ENCODE results near the gene WNT7A.

DNA sequence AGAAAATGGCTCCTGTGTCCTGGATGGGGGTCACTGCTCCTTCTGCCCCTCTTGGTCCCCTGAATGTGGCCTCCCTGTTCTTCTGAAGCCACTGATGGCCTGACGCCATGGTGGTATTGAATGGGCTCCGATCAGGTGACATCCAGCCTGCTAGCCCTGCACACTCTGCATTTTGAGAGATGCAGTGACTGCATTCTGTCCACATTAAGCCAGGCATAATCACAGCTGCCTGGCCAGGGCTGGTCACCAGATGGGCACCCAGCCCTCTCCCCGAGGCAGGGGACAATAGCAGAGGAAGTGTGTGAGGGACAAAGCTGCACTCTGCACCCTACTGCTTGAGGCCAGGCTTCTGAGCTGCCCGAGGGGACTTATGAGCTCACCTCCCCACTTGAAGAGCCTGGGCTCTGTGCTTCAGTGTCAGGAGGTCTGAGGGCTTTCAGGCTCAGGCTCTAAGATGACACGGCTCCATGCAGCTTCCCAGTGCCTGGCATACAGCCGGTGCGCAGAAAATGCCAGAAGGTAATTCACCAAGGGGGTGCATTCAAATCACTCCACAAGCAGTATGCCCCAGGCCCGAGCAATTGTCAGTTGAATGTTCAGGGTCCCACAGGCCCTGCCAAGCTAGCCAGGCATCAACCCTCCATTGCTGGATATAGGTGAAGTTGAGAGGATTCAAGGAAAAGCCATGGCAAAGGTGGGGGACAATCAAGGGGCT lies 56.8 kb downstream of the WNT7A start:
- TF ChIP-seq, protein P1, sequence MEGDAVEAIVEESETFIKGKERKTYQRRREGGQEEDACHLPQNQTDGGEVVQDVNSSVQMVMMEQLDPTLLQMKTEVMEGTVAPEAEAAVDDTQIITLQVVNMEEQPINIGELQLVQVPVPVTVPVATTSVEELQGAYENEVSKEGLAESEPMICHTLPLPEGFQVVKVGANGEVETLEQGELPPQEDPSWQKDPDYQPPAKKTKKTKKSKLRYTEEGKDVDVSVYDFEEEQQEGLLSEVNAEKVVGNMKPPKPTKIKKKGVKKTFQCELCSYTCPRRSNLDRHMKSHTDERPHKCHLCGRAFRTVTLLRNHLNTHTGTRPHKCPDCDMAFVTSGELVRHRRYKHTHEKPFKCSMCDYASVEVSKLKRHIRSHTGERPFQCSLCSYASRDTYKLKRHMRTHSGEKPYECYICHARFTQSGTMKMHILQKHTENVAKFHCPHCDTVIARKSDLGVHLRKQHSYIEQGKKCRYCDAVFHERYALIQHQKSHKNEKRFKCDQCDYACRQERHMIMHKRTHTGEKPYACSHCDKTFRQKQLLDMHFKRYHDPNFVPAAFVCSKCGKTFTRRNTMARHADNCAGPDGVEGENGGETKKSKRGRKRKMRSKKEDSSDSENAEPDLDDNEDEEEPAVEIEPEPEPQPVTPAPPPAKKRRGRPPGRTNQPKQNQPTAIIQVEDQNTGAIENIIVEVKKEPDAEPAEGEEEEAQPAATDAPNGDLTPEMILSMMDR (IDR thresholded peaks at IDR 0.05 in 2 of 3, conservative IDR thresholded peaks at IDR 0.05 in 1 of 3; ENCODE audit: borderline replicate concordance in 1 of 3, insufficient read depth in 1 of 3, low read depth in 2 of 3, low read length in 2 of 3): no peak
- TF ChIP-seq POLR2AphosphoS5 (IDR thresholded peaks at IDR 0.05; ENCODE audit: low read depth, low read length) (no peak), EGR1 (IDR thresholded peaks at IDR 0.05; ENCODE audit: low read depth) (no peak), POLR2A (IDR thresholded peaks at IDR 0.05; ENCODE audit: borderline replicate concordance, extremely low read depth, insufficient read depth, insufficient read length) (no peak), YY1 (IDR thresholded peaks at IDR 0.05; ENCODE audit: extremely low read depth, insufficient replicate concordance, low read depth, low read length) (no peak), FOSL1 (IDR thresholded peaks at IDR 0.05; ENCODE audit: low read depth) (no peak), EZH2phosphoT487 (IDR thresholded peaks at IDR 0.05; ENCODE audit: borderline replicate concordance) (no peak), TCF7L2 (IDR thresholded peaks at IDR 0.05; ENCODE audit: borderline replicate concordance, extremely low read depth, insufficient read depth, insufficient read length) (no peak)
- TF ChIP-seq, protein P2, sequence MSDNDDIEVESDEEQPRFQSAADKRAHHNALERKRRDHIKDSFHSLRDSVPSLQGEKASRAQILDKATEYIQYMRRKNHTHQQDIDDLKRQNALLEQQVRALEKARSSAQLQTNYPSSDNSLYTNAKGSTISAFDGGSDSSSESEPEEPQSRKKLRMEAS (IDR thresholded peaks at IDR 0.05): no peak
